GM21825 (cell line): ENCODE results near the gene ARSK.
"Not testable (repeated sequence)": the region's sequence is repeated elsewhere in the genome, so short reads cannot be mapped to it uniquely, and the experiment has no call there.

Experiments
- ATAC-seq: cut with Tn5 transposase; IDR thresholded peaks from one replicate; pipeline ENCODE4 v1.9.1; 2021; ENCODE audit warnings: mild to moderate bottlenecking, moderate library complexity; ENCODE audit not compliant: unreplicated experiment

The ARSK gene

DNA sequence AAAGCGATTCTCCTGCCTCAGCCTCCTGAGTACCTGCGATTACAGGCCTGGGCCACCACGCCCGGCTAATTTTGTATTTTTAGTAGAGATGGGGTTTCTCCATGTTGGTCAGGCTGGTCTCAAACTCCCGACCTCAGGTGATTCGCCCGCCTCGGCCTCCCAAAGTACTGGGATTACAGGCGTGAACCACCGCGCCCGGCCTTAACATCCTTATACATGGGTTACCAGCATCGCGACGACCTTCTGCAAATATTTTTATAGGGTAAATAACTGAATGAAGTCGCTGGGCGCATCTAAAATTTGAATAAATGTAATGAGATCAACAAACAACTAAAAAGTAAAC, 91.3 kb downstream of the ARSK start:
- not testable (repeated sequence) for ATAC-seq

DNA sequence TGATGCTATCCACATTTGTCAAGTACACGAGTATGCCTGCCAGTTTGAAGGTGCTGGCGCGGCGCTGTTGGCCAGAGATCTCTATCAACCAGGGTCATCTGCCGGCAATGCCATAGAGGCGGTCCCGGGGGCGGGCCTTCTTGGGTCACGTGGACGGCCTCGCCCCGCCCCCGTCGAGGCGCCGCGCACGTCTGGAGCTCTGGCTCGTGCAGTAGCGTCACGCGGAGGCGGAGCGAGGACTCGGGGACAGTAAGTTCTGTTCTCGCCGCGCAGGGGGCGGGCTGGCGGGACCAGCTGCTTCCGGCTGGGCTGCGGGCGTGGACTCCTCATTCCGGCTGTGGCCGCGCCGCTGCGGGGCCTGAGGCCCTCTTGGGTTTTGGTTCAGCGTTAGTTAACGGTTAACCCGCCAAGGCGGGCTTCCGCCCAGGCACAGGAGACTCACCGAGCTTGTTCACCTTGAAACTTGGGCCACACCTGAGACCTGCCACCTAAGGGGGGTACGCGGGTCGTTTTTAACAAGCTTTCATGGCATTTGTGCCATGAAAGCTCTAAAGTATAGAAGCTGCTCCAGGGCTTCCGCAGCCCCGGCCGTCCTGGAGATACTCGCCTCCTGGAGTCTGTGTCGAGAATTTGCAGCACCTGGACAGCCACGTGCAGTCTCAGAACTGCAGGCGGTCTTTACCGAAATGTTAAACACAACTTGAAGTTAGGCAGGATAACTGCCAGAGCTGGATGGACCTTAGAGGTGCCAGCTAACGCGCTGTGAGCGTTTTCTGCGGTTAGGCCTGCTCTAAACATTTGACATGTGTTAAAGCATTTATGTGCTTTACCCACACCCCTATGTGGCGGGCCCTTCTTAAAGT, 91.9 kb downstream of the ARSK start, which contains the start of gene RFESD:
Gene RFESD, plus strand, starts transcription at position 209 of the 863 bp plus-strand sequence. CDS start 5,495 bp downstream, outside the sequence.
- peak; percentile 96 for ATAC-seq

DNA sequence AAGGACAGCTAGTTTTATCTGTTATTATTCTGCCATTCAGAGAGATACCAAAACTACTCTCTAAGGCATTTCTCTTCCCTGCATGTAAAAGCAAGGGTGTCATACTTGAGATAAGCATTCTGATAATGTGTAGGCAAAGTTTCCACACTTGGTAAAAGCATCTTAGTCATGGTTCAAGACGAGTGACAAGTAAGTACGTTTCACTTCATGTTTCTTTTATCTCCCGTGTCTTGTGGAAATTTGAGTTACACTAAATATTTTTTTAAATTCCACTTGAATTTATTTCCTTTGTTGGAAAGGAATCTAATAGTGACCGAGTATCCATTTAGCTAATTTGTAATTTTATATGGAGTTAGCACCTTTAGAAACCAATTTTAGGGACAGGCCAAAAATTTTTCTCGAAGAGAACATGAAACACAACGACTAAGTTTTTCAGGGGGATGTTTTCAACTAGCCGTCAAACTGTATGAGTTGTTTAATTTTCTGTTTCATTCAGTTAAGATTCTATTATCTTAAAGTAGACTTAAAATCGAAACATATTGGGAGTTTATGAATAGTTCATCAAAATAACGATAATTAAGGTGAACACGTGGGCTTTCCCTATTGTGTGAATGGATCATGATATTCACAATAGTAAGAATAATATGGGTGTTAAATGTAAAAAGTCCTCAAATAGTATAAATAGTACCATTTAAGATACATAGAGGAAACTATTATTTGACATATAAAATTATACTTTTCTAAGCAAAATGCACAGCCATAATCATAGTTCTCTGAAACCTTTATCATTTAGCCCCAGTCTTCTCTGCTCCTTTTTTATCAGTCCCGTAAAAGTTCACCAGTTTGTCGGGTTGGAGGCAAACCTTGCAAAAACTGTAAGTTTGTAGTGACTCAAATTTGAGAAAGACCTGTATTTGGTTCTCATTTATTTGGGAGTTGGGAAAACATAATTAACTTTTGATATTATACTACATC, 93.3 kb downstream of the ARSK start:
- ATAC-seq = no peak

DNA sequence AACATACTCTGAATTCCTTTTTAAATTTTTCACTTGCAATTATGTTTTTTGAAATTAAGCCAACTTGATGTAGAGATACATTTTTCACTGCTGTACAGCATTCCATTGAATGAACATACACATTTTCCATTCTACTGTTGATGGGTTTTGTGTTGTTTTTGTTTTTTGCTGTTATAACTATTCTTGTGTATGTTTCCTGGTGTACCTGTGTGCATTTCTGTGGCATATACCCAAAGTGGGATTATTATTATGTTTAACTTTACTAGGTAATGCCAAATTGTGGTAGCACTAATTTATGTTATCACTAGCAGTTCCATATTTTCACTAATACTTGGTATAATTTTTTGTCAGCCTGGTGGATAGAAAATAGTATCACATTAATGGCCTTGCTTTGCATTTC, 94.4 kb downstream of the ARSK start:
- ATAC-seq = no peak

DNA sequence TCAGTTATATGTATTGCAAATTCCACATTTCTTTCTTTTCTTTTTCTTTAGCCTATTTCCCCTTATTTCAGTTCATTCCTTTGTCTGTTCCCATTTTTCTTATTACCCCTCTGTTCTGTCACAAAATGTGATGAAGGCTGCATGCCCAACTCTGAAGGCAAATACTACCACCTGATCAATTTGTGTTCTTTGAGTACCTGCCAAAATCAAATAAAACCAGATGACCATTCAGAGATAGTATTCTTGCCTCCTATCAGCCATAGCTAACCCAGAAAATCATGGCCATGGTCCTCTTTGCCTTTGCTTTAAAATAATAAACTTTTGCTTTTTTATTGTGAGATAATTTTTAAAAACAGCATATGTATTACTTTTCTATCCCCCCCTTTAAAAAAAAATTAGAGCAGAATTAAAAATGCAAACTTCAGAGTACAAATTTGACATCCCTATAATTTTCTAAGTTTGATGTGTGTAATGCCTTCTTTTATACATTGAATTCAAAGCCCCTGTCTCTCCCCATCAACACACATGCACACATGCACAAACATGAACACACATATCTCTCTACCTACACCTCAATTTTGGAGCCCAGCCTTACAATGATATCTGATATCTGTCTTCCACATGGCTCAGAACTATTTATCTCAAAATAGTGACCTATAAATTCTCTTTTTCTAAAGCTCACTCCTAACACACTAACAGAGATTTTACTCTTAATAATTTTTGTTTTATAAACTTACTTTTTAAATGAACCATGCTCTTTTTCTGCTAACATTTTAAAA, 95.1 kb downstream of the ARSK start:
- ATAC-seq = no peak

DNA sequence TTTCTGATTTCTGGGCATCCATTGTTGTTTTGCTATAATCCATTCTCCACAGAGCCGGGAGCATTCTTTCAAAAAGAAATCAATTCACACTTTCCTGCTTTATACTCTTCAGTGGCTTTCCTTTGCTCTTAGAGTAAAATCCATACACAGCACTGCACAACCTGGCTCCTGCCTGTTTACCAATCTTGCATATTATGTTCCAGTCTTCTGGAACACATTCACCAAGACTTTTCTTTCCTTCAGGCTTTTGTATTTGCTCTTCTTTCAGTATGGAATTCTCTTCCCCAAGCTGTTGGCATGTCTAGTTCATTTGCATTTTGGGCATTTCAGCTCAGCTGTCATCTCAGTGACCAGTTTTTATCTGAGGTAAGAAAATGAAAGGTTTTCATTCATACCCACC, 97.9 kb downstream of the ARSK start:
- no peak for ATAC-seq

DNA sequence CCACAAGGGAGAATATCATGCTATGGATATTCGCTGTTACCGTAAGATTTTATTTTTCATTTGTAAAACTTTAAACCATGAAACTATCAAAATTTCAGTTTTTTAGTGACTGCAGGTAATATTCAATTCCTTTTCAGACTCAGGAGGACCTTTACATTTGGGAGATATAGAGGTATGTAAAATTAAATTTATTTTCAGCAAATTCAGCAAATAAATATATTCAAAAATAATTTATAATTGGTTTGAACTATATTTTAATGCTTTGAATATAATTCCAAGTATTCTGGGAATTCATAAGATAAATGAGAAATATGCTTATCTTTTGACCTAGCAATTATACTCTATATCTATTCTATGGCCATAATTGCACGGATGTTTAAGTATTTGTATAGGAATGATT, 99.3 kb downstream of the ARSK start:
- no peak for ATAC-seq
